H9 (cell line): ENCODE data around the gene ZNF583. TPM values are rescaled to one million over a fixed set of nuclear protein-coding genes. Genes with fewer than 3 reads are reported as not detected.

ENCODE experiments used
- DNase-seq: peaks from one replicate; pipeline ENCODE4 v3.0.0-alpha.2; 2017
- H2AFZ ChIP-seq: one replicate; pipeline ENCODE4 v1.6.1; 2013; ENCODE audit warnings: mild to moderate bottlenecking, low read length, control low read depth, moderate library complexity
- H2AK5ac ChIP-seq: 2 replicates; pipeline ENCODE4 v1.6.1; 2013; ENCODE audit warnings: low read length, control low read depth, mixed read lengths; ENCODE audit not compliant: insufficient read length
- H2BK120ac ChIP-seq: one replicate; pipeline ENCODE4 v1.6.1; 2013; ENCODE audit warnings: low read depth, mild to moderate bottlenecking, low read length, control low read depth, inconsistent platforms; ENCODE audit not compliant: poor library complexity, severe bottlenecking
- H2BK12ac ChIP-seq: 2 replicates; pipeline ENCODE4 v1.6.1; 2013; ENCODE audit warnings: low read length, control low read depth, mixed read lengths, low read depth; ENCODE audit not compliant: insufficient read length
- H2BK15ac ChIP-seq: 2 replicates; pipeline ENCODE4 v1.6.1; 2013; ENCODE audit warnings: low read depth, low read length, control low read depth
- H2BK20ac ChIP-seq: one replicate; pipeline ENCODE4 v1.6.1; 2013; ENCODE audit warnings: low read depth, mild to moderate bottlenecking, low read length, control low read depth, inconsistent platforms; ENCODE audit not compliant: poor library complexity, severe bottlenecking
- H2BK5ac ChIP-seq: 2 replicates; pipeline ENCODE4 v1.6.1; 2013; ENCODE audit warnings: low read length, control low read depth, mixed read lengths; ENCODE audit not compliant: insufficient read length
- H3K14ac ChIP-seq: 2 replicates; pipeline ENCODE4 v1.6.1; 2013; ENCODE audit warnings: low read length, control low read depth; ENCODE audit not compliant: insufficient read depth
- H3K18ac ChIP-seq: 2 replicates; pipeline ENCODE4 v1.6.1; 2013; ENCODE audit warnings: low read depth, mild to moderate bottlenecking, mixed read lengths, low read length, control low read depth; ENCODE audit not compliant: insufficient read length
- H3K23ac ChIP-seq: 2 replicates; pipeline ENCODE4 v1.6.1; 2013; ENCODE audit warnings: low read length, control low read depth, mixed read lengths, low read depth; ENCODE audit not compliant: insufficient read length
- H3K23me2 ChIP-seq: 2 replicates; pipeline ENCODE4 v1.6.1; 2013; ENCODE audit warnings: low read depth, mild to moderate bottlenecking, mixed read lengths, low read length, control low read depth; ENCODE audit not compliant: insufficient read length, poor library complexity, severe bottlenecking
- H3K27ac ChIP-seq: 2 replicates; pipeline ENCODE4 v1.5.1; 2013; ENCODE audit warnings: low read length, control low read depth, mixed read lengths, low read depth; ENCODE audit not compliant: insufficient read length
- H3K27me3 ChIP-seq: 2 replicates; pipeline ENCODE4 v1.6.1; 2013; ENCODE audit warnings: low read length, control low read depth, inconsistent platforms; ENCODE audit not compliant: insufficient read depth
- H3K4ac ChIP-seq: 2 replicates; pipeline ENCODE4 v1.6.1; 2013; ENCODE audit warnings: low read depth, mild to moderate bottlenecking, control low read depth, inconsistent platforms, low read length, moderate library complexity
- H3K4me1 ChIP-seq: 2 replicates; pipeline ENCODE4 v1.6.1; 2013; ENCODE audit warnings: low read length, control low read depth, inconsistent platforms; ENCODE audit not compliant: insufficient read depth
- H3K4me2 ChIP-seq: 2 replicates; pipeline ENCODE4 v1.6.1; 2013; ENCODE audit warnings: low read length, control low read depth, mixed read lengths; ENCODE audit not compliant: insufficient read length, insufficient read depth
- H3K56ac ChIP-seq: 2 replicates; pipeline ENCODE4 v1.6.1; 2013; ENCODE audit warnings: low read depth, mild to moderate bottlenecking, mixed read lengths, low read length, control low read depth; ENCODE audit not compliant: insufficient read length
- H3K79me1 ChIP-seq: 2 replicates; pipeline ENCODE4 v1.6.1; 2013; ENCODE audit warnings: low read depth, mild to moderate bottlenecking, moderate library complexity, low read length, control low read depth, inconsistent platforms; ENCODE audit not compliant: insufficient read depth, poor library complexity, severe bottlenecking
- H3K79me2 ChIP-seq: 2 replicates; pipeline ENCODE4 v1.6.1; 2013; ENCODE audit warnings: low read length, control low read depth, inconsistent platforms; ENCODE audit not compliant: insufficient read depth
- H3K9ac ChIP-seq: 2 replicates; pipeline ENCODE4 v1.6.1; 2013; ENCODE audit warnings: low read length, control low read depth, mixed read lengths; ENCODE audit not compliant: insufficient read length; ENCODE audit errors: extremely low read depth
- H3K9me3 ChIP-seq: one replicate; pipeline ENCODE4 v1.6.1; 2013; ENCODE audit warnings: low read depth, low read length, inconsistent platforms; ENCODE audit not compliant: control insufficient read depth
- H3T11ph ChIP-seq: one replicate; pipeline ENCODE4 v1.6.1; 2013; ENCODE audit warnings: mild to moderate bottlenecking, low read length, control low read depth, inconsistent platforms
- H4K20me1 ChIP-seq: one replicate; pipeline ENCODE4 v1.6.1; 2013; ENCODE audit not compliant: control insufficient read depth, insufficient read length, insufficient read depth
- H4K5ac ChIP-seq: 2 replicates; pipeline ENCODE4 v1.6.1; 2013; ENCODE audit warnings: low read depth, mild to moderate bottlenecking, mixed read lengths, low read length, control low read depth; ENCODE audit not compliant: insufficient read length
- H4K8ac ChIP-seq: replicated peaks from 2 replicates; pipeline ENCODE4 v1.6.1; 2013; ENCODE audit warnings: low read length, control low read depth, mixed read lengths, low read depth; ENCODE audit not compliant: insufficient read length
- H4K91ac ChIP-seq: 2 replicates; pipeline ENCODE4 v1.6.1; 2013; ENCODE audit warnings: low read depth, mild to moderate bottlenecking, moderate library complexity, mixed read lengths, low read length, control low read depth; ENCODE audit not compliant: insufficient read length
- H3K27ac Mint-ChIP-seq, 3 experiments: 2 replicates in 2 of 3; 3 replicates in 1 of 3; pipeline ENCODE4 v1.8.0; 2020 to 2021; ENCODE audit warnings: mixed read lengths in 3 of 3, mild to moderate bottlenecking in 1 of 3, moderate library complexity in 1 of 3
- H3K27me3 Mint-ChIP-seq: 2 replicates; pipeline ENCODE4 v1.8.0; 2021; ENCODE audit warnings: low read depth, mild to moderate bottlenecking, moderate library complexity, mixed read lengths
- H3K36me3 Mint-ChIP-seq, 3 experiments: 2 replicates in 2 of 3; 3 replicates in 1 of 3; pipeline ENCODE4 v1.8.0; 2020 to 2021; ENCODE audit warnings: low read depth in 3 of 3, mixed read lengths in 3 of 3; ENCODE audit not compliant: insufficient read depth in 1 of 3
- H3K4me1 Mint-ChIP-seq, 2 experiments: 2 replicates each; pipeline ENCODE4 v1.8.0; 2020; ENCODE audit warnings: mixed read lengths in 2 of 2
- H3K4me3 Mint-ChIP-seq, 2 experiments: 2 replicates in 1 of 2; 3 replicates in 1 of 2; pipeline ENCODE4 v1.8.0; 2020 to 2021; ENCODE audit warnings: mild to moderate bottlenecking in 2 of 2, mixed read lengths in 2 of 2, moderate library complexity in 1 of 2
- H3K9me3 Mint-ChIP-seq, 2 experiments: 2 replicates in 1 of 2; 3 replicates in 1 of 2; pipeline ENCODE4 v1.8.0; 2020; ENCODE audit warnings: mild to moderate bottlenecking in 2 of 2, mixed read lengths in 2 of 2, moderate library complexity in 1 of 2
- whole genome bisulfite sequencing: extraction: QIAGEN DNeasy Blood & Tissue Kit; methylation state at CpG from one replicate; pipeline ENCODE4 v1.1.7; 2013; ENCODE audit warnings: missing lambda C conversion rate, low lambda C conversion rate, mixed read lengths; ENCODE audit not compliant: insufficient read length; ENCODE audit errors: extremely low coverage; 5-methylcytosine and 5-hydroxymethylcytosine counted together
- total RNA-seq: library from RNA; stranded (reverse); gene quantifications from 2 replicates; pipeline ENCODE4 v1.2.1, GENCODE V29; 2021
- TF ChIP-seq, protein P1 (sequence below): fragments of 200-600 bp; sonication (generic); conservative IDR thresholded peaks from 3 replicates; pipeline ENCODE4 v1.8.0; 2021; ENCODE audit warnings: antibody characterized with exemption, mild to moderate bottlenecking

The ZNF583 gene
- total RNA-seq, 1 experiment from 2014 or later = 3.3 TPM

DNA sequence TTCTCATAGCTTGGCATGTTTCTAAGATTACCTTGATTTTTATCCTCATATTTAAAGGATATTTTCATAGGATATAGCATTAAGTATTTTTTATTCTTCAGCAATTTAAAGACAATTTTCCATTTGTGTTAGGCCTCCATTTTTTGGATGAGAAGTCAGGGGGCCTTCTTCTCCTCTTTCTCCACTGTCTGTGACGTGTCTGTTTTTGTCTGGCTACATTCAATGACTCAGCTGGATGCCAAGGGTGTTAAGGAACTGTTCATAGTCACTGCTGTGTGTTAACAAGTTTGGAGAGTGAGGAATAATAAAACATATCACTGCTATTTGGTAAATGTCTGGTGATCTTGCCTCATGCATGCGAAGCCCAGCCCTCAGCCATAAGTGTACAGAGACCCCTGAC, 47.2 kb upstream of the ZNF583 start:
- Histone ChIP-seq H2BK20ac (no peak overlapping the region), H2BK120ac (no peak overlapping the region), H3K4ac (no peak overlapping the region), H2BK15ac (no peak overlapping the region), H4K8ac (no peak overlapping the region), H3K79me2 (no peaks in the 10 kb centered on the region), H3K14ac (no peak overlapping the region), H4K5ac (no peak overlapping the region), H3K23ac (no peak overlapping the region), H3K56ac (no peak overlapping the region), H3K23me2 (no peaks in the 10 kb centered on the region), H3K27ac (no peak overlapping the region), H2BK5ac (no peak overlapping the region), H2AK5ac (no peak overlapping the region), H3K4me2 (no peak overlapping the region), H3K79me1 (no peaks in the 10 kb centered on the region), H4K20me1 (no peaks in the 10 kb centered on the region), H4K91ac (no peak overlapping the region), H3K27me3 (no peaks in the 10 kb centered on the region), H2BK12ac (no peak overlapping the region), H3K4me1 (no peaks in the 10 kb centered on the region), H3K9ac (no peak overlapping the region), H3K9me3 (no peaks in the 10 kb centered on the region), H3T11ph (no peak overlapping the region), H3K18ac (no peak overlapping the region), H2AFZ (no peak overlapping the region)
- H3K4me3 Mint-ChIP-seq = no peak overlapping the region
- H3K36me3 Mint-ChIP-seq = peaks cover 2 to 36% (median 13%) of the 10 kb centered on the region in 3 experiments; a peak in 6 of 7 replicates
- no peak overlapping the region for H3K27ac Mint-ChIP-seq
- no CpG with 5 or more reads among the region's 2 CpGs for WGBS
- peaks cover 0 to 3% of the 10 kb centered on the region in 2 experiments; a peak in 1 of 4 replicates for H3K4me1 Mint-ChIP-seq
- peaks cover 1% of the 10 kb centered on the region; the same call in 1 of the 2 replicates for H3K27me3 Mint-ChIP-seq
- no peak for DNase-seq
- TF ChIP-seq, protein P1, sequence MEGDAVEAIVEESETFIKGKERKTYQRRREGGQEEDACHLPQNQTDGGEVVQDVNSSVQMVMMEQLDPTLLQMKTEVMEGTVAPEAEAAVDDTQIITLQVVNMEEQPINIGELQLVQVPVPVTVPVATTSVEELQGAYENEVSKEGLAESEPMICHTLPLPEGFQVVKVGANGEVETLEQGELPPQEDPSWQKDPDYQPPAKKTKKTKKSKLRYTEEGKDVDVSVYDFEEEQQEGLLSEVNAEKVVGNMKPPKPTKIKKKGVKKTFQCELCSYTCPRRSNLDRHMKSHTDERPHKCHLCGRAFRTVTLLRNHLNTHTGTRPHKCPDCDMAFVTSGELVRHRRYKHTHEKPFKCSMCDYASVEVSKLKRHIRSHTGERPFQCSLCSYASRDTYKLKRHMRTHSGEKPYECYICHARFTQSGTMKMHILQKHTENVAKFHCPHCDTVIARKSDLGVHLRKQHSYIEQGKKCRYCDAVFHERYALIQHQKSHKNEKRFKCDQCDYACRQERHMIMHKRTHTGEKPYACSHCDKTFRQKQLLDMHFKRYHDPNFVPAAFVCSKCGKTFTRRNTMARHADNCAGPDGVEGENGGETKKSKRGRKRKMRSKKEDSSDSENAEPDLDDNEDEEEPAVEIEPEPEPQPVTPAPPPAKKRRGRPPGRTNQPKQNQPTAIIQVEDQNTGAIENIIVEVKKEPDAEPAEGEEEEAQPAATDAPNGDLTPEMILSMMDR = no peak
- H3K9me3 Mint-ChIP-seq = peaks cover 54 to 83% of the 10 kb centered on the region in 2 experiments
